HTR-8/SVneo (cell line): Measurements from ENCODE around the gene PCDHGA6.
"Not testable (repeated sequence)": the region's sequence is repeated elsewhere in the genome, so short reads cannot be mapped to it uniquely, and the experiment has no call there.

Experiments used
- DNase-seq: peaks from one replicate; pipeline ENCODE4 v3.0.0; 2011; ENCODE audit warnings: low spot score, mixed read lengths; ENCODE audit not compliant: insufficient read length
- FAIRE-seq: peaks from 2 replicates; lab custom pipeline; 2011; peaks lifted over from hg19 to GRCh38; lab: Jason Lieb, UNC

PCDHGA6 gene

DNA sequence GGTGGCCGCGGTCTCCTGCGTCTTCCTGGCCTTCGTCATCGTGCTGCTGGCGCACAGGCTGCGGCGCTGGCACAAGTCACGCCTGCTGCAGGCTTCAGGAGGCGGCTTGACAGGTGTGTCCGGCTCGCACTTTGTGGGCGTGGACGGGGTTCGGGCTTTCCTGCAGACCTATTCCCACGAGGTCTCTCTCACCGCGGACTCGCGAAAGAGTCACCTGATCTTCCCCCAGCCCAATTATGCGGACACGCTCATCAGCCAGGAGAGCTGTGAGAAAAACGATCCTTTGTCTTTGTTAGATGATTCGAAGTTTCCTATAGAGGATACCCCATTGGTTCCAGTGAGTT lies 41.6 kb downstream of the PCDHGA6 start:
- FAIRE-seq = not testable (repeated sequence)

DNA sequence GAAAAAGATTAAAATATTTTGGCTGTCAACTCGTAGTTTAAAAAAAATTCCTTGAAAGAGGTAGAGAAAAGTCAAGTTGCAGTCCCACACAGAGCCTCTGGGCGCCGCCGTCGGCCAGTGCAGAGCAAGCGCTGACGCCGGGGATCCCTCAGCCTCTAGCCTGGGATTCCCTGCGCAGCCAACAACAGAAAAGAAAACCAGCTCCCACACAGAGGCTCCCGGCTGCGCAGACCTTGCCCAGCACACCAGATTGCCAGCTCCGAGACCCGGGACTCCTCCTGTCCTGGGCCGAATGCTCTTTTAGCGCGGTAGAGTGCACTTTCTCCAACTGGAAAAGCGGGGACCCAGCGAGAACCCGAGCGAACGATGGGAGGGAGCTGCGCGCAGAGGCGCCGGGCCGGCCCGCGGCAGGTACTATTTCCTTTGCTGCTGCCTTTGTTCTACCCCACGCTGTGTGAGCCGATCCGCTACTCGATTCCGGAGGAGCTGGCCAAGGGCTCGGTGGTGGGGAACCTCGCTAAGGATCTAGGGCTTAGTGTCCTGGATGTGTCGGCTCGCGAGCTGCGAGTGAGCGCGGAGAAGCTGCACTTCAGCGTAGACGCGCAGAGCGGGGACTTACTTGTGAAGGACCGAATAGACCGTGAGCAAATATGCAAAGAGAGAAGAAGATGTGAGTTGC lies 43.9 kb downstream of the PCDHGA6 start, which contains the start of gene PCDHGB7:
Gene PCDHGB7 (plus strand): TSS at position 184 of the 679 bp plus-strand sequence. CDS start 183 bp downstream, at position 367.
- FAIRE-seq, DNase-seq: not testable (repeated sequence)

More for the DNA sequence above, 41.6 kb downstream of the PCDHGA6 start:
- DNase-seq = not testable (repeated sequence)

DNA sequence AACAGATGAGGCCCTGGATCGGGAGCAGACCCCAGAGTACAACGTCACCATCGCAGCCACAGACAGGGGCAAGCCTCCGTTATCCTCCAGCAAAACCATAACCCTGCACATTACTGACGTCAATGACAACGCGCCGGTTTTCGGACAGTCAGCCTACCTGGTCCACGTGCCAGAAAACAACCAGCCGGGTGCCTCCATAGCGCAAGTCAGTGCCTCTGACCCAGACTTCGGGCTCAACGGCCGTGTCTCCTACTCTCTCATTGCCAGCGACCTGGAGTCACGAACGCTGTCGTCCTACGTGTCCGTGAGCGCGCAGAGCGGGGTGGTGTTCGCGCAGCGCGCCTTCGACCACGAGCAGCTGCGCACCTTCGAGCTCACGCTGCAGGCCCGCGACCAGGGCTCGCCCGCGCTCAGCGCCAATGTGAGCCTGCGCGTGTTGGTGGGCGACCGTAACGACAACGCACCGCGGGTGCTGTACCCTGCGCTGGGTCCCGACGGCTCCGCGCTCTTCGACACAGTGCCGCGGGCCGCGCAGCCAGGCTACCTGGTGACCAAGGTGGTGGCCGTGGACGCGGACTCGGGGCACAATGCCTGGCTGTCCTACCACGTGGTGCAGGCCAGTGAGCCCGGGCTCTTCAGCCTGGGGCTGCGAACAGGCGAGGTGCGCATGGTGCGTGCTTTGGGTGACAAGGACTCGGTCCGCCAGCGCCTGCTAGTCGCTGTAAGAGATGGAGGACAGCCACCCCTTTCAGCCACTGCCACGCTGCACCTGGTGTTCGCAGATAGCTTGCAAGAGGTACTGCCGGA lies 45.6 kb downstream of the PCDHGA6 start:
- DNase-seq (no peak), FAIRE-seq (no peak)

DNA sequence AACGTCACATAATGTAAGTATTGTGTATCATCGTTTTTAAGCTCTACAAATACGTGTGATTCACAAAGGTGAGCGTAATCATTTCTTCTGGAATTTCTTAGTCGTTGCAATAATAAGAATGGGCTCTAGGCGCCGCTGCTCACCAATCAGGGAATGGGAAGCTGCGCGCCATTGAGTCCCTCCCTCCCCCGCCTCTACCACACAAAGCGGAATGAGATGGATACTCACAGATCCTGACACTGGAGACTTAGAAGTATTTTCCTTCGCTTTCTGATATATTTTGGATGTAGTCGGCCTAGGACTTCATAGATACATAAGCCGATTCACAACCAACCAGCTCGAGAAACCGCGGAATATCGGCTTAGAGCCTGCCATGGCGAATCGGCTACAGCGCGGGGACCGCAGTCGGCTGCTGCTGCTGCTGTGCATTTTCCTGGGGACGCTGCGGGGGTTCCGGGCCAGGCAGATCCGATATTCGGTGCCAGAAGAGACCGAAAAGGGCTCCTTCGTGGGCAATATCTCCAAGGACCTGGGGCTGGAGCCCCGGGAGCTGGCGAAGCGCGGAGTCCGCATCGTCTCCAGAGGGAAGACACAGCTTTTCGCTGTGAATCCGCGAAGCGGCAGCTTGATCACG lies 47.3 kb downstream of the PCDHGA6 start, which contains the start of gene PCDHGA11:
Gene PCDHGA11 (plus strand): TSS at position 197 of the 634 bp plus-strand sequence. CDS start 177 bp downstream, at position 374.
- DNase-seq = no peak
- FAIRE-seq = no peak

DNA sequence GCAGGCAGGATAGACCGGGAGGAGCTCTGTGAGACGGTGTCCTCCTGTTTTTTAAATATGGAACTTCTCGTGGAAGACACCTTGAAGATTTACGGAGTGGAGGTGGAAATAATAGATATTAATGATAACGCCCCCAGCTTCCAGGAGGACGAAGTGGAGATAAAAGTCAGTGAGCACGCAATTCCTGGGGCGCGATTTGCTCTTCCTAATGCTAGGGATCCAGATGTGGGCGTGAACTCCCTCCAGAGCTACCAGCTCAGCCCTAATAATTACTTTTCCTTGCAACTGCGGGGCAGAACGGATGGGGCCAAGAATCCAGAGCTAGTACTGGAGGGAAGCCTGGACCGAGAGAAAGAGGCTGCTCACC lies 47.8 kb downstream of the PCDHGA6 start:
- DNase-seq (no peak), FAIRE-seq (no peak)

DNA sequence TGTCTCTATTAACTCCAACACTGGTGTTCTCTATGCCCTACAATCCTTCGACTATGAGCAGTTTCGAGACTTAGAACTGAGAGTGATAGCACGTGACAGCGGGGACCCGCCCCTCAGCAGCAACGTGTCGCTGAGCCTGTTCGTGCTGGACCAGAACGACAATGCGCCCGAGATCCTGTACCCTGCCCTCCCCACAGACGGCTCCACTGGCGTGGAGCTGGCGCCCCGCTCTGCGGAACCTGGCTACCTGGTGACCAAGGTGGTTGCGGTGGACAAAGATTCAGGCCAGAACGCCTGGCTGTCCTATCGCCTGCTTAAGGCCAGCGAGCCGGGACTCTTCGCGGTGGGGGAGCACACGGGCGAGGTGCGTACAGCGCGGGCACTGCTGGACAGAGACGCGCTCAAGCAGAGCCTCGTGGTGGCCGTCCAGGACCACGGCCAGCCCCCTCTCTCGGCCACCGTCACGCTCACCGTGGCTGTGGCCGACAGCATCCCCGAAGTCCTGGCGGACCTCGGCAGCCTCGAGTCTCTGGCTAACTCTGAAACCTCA lies 49.1 kb downstream of the PCDHGA6 start:
- FAIRE-seq (no peak), DNase-seq (no peak)

DNA sequence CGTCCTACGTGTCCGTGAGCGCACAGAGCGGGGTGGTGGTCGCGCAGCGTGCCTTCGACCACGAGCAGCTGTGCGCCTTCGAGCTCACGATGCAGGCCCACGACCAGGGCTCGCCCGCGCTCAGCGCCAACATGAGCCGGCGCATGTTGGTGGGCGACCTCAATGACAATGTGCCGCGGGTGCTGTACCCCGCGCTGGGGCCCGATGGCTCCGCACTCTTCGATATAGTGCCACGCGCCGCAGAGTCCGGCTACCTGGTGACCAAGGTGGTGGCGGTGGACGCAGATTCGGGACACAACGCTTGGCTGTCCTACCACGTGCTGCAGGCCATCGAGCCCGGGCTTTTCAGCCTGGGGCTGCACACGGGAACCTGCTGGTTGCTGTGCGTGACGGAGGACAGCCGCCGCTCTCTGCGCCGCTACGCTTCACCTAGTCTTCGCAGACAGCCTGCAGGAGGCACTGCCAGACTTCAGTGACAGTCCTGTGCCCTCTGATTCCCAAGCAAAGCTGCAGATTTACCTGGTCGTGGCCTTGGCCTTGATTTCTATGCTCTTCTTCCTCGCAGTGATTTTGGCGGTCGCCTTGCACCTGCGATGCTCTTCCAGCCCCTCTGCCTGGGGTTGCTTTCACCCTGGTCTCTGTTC lies 54.2 kb downstream of the PCDHGA6 start:
- no peak for DNase-seq
- no peak for FAIRE-seq
